GM12891 (cell line): ENCODE data around the gene TMEM121.

Experiments
- POLR2A ChIP-seq: IDR thresholded peaks from 2 replicates; pipeline ENCODE4 v1.6.1; 2011; ENCODE audit warnings: low read depth, low read length, control low read depth
- POU2F2 ChIP-seq: IDR thresholded peaks from 2 replicates; pipeline ENCODE4 v1.6.1; 2011; ENCODE audit warnings: low read depth, mild to moderate bottlenecking, control low read depth, low read length, moderate library complexity

DNA sequence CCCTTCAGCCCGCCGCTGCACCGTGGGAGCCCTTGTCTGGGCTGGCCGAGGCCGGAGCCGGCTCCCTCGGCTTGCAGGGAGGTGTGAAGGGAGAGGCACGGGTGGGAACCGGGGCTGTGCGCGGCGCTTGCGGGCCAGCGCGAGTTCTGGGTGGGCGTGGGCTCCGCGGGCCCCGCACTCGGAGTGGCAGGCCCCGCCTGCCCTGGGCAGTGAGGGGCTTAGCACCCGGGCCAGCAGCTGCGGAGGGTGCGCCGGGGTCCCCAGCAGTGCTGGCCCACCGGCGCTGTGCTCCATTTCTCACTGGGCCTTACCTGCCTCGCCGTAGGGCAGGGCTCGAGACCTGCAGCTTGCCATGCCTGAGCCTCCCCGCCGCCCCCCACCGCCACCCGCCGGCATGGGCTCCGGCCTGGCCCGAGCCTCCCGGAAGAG, 21.4 kb downstream of the TMEM121 start:
- no peak for TF ChIP-seq POU2F2
- TF ChIP-seq POLR2A = no peak
